Hematopoietic multipotent progenitor cell (in vitro differentiated cells): ENCODE results near the gene CMTM5. TPM values are rescaled to one million over a fixed set of nuclear protein-coding genes. Genes with fewer than 3 reads are reported as not detected.

Experiments
- DNase-seq, 3 donors: peaks; one replicate each; pipeline ENCODE4 v3.0.0-alpha.2; 2011 to 2015; ENCODE audit warnings: low read depth in 2 of 3, low spot score in 2 of 3
- total RNA-seq: library from RNA; depleted of rRNA; stranded (reverse); fragments of >200 nt; gene quantifications from one replicate; pipeline ENCODE4 v1.2.3, GENCODE V29; 2012

Gene CMTM5
- total RNA-seq, 1 donor, result 3.0 TPM

DNA sequence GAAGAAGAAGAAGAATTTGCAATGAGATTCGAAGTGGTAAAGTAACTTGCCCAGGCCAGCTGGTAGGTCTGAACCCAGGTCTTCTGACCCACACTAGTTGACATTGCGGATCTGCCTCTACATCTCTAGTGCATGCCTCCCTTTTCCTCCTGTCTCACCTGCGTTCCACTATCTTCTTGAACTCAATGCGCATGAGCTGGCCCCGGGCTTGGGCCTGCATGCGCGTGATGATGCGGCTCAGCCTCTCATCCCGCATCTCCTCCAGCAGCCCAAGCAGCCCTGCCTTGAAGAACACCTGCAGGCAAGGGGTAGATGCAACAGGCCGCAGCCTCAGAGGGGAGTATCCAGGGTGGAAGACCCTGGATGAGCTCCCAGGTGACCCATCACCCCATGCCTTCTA lies 19.3 kb downstream of the CMTM5 start:
- no peak for DNase-seq

- DNase-seq, result no peak
Measured at GRCh38 chr14:23396781-23397407, 20.0 kb downstream of the CMTM5 start.

GRCh38 chr14:23398348-23398747 lies 21.5 kb downstream of the CMTM5 start:
- no peak for DNase-seq

DNA sequence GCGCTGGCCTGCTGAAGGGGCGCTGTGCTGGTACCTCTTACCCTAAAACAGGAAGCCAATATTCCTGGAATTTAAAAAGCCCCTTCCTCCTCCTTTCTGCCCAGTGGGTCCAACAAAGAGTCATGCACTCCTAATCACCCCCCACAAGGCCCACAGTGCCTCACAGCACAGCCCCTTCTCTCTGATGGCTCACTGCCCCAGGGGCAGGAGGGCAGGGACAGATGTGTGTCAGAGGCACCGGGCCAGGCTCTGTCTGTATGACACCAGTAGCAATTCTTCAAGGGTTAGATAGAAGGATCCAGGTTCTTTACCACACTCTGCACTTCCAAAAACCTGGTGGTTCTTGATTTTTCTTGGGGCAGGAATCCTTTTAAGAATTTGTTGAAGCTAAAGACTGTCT lies 22.3 kb downstream of the CMTM5 start:
- no peak for DNase-seq

DNA sequence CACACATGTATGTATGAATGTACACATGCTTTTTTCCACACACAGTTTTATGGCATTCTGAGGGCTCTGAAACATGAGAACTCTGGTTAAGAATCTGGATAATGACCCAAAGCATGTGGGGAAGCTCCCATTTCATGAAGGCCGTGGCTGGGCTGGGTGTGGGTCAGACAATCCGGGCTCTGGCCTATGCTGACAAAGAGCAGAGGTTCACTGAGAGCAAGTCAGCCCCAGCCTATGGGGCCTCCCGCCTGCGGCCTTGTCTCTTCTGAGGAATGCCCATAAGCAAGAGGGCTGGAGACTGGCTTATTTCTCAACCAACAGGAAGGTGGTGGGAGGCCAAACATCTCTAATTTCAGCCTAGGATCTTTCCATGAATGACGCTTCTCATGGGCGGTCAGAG lies 22.7 kb downstream of the CMTM5 start:
- no peak for DNase-seq

DNA sequence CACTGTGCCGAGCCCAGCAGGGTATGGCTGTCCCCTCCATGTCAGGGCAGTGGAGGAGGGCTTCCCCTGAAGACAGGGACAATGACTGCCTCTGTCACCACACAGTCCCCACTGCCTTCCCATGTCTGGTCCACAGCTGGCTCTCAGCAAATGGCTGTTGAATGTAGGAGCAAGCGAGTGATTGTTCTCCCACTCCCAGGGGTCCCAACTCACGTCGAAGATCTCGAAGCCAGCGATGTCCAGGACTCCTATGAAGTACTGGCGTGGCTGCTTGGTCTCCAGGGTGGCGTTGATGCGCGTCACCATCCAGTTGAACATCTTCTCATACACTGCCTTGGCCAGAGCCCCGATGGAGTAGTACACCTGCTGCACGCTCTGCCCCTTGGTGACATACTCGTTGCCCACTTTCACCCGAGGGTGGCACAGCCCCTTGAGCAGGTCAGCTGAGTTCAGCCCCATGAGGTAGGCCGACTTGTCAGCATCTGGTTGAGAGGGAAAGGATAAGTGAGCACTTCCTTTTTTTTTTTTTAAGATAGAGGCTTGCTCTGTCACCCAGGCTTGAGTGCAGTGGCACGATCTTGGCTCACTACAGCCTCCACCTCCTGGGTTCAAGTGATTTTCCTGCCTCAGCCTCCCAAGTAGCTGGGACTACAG lies 23.8 kb downstream of the CMTM5 start:
- DNase-seq, result peak in 1 of 3 donors; percentile 27

- no peak for DNase-seq
Measured at GRCh38 chr14:23401291-23401690, 24.4 kb downstream of the CMTM5 start.

GRCh38 chr14:23402296-23403138 lies 25.7 kb downstream of the CMTM5 start:
- no peak for DNase-seq

DNA sequence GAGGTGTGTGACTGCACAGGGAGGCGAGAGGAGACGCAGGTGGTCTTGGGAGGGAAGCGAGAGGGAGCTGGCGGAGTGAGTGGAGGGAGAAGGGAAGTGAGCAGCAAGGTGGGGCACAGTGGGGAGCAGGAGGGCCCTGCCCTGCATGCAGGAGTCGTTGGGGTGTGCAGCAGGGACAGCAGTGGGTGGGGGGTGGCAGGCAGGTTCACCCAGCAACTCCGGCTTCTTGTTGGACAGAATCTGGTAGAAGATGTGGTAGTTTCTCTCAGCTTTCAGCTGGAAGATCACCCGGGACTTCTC lies 26.2 kb downstream of the CMTM5 start:
- DNase-seq, result no peak

- no peak for DNase-seq
Measured at GRCh38 chr14:23403908-23404307, 27.1 kb downstream of the CMTM5 start.

GRCh38 chr14:23404331-23404900 lies 27.6 kb downstream of the CMTM5 start:
- no peak for DNase-seq

DNA sequence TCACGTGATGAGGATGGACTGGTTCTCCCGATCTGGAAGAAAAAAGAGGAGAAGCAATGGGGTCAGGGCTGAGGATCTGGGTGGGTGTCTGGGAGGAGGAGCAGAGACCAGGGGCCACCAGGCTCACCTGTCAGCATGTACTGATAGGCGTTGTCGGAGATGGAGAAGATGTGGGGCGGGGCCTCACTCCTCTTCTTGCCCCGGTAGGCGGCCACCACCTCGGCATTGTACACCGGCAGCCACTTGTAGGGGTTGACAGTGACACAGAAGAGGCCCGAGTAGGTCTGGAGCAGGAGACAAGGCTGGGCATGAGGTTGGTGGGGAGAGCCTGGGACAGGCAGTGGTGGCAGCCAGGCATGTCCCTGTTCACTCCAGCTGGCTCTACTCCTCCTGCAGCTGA lies 28.2 kb downstream of the CMTM5 start:
- no peak for DNase-seq

DNA sequence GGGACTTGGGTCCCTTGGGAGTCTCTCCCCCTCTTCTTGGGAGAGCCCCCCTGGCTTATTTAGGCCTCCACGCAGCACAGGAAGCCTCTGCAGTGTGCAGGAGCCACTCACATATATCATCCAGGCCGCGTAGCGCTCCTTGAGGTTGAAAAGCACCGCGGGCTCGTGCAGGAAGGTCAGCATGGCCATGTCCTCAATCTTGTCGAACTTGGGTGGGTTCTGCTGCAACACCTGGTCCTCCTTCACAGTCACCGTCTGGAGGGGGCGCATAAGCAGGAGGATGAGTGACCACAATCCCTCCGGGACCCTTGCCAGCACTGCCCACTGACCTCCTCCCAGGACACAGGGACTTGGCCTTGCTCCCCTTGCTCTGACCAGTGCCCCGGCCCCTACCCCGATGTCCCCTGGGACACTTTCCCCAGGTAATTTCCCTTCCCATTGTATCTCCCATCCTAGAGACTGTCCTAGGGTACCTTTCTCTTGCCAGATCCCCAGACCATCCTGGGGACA lies 28.7 kb downstream of the CMTM5 start:
- no peak for DNase-seq

DNA sequence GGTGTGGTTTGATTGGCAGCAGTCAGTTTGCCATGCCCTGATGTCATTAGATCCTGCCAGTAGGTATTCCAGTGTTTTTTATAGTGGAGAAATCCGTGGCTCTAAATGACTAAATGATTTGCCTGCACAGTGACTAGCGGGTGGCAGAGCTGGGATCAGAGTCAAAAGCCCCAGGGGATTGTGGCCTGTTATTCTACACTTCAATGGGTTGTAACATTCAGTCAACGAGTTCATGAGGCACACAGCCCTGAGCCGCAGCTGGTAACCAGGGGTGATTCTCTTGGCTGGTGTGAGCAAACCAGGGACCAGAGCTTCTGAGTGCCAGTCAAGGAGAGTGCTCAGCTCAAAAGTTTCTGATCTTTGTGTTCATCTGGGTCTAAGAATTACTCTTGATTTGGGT lies 29.4 kb downstream of the CMTM5 start:
- no peak for DNase-seq

GRCh38 chr14:23406725-23407355 lies 30.0 kb downstream of the CMTM5 start:
- no peak for DNase-seq

GRCh38 chr14:23407516-23408306 lies 30.9 kb downstream of the CMTM5 start, which contains the start of gene MYH6:
TSS of gene MYH6 (minus strand) at chr14:23408273. CDS start at chr14:23407223, 1,050 bp downstream.
- DNase-seq, result no peak

DNA sequence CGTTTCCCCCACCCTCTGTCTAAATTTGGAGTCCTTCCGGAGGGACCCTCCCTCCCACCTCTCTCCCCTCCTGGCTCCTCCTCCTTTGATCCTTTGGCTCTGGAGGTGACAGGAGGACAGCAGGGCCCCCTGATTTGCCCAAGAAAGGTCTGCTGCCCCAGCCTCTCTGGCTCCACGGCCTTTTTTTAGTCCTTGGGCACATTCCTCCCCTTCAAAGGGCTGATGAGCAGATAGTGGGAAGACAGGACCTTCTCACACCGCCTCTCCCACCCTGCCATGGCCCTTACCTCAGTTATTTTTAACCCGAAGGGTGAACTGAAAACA lies 31.4 kb downstream of the CMTM5 start:
- DNase-seq, result no peak

GRCh38 chr14:23409475-23409874 lies 32.6 kb downstream of the CMTM5 start:
- DNase-seq, result no peak

GRCh38 chr14:23409966-23410635 lies 33.3 kb downstream of the CMTM5 start:
- no peak for DNase-seq
